COLO668 (cell line): ENCODE data around the gene DNAH7.

Experiments used
- DNase-seq: peaks from one replicate; lab custom pipeline; 2025; ENCODE audit not compliant: unreplicated experiment; lab: John Stamatoyannopoulos, UW

DNAH7 gene

DNA sequence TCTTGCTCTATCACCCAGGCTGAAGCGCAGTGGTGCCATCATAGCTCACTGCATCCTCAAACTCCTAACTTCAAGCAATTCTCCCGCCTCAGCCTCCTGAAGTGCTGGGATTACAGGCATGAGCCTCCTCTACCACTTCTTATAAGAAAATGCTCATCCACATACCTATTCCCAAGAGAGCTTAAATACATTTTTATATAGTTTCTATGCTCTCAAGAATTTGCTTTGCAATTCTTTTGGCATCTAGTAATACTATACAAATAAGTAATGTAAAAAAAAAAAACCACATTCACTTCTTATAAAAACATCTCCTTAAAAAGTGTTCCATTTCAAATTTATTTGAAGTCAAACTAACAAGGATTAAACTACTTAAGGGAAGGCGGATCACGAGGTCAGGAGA lies 197.3 kb downstream of the DNAH7 start:
- DNase-seq, result no peak

DNA sequence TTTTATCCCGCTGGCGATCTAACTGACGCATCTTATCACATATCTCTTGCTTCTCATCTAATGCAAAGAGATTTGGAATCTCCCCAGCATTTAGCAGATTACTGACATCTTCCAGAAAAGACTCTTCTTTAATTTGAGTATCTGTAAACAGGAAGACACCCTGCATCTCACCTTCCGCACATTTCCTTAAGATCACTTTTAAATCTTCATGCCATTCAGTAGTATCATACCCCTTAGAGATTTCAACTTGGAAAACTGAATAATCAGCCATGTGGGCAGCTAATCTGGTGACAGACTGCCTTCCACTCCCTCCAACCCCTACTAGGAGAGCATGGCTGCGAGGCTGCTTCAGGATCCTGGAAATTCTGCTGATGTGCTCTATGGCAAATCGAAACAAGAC lies 204.3 kb downstream of the DNAH7 start:
- DNase-seq, result no peak

DNA sequence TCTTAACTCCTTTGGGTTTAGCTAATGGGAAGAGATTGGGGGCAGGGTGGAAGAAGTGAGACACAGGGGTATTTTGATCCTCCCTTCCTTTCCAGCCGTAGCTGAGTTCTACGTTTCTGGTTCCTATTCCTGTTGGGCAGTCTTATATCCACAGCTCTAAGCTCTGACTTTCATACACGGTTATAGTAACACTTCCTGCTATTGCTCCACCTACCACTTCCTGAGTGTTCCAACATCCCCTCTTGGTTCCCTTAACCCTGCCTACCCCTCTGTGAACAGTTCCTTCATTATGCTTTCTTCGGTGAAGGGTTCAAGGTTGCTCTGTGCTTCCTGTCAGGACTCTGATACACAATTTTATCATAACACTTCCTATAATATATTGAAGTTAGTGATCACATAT lies 205.1 kb downstream of the DNAH7 start:
- no peak for DNase-seq

DNA sequence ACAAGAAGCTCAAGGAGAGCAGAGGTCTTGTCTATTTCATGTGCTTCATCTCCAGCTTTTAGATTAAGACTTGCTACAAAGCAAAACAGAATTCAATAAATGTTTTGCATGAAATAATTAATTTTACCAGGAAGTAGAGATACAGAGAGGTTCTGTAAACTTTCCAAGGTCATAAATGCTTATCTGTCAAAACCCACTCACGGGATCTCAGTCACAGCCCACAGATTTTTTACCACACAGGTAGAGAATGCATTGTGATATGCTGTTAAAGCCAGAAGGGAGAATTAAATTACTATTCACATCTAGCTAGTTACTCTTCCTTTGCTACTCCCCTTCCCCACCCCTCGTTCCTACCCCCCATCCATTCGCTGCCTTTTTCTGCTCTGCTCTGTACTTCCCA lies 205.5 kb downstream of the DNAH7 start:
- no peak for DNase-seq

DNA sequence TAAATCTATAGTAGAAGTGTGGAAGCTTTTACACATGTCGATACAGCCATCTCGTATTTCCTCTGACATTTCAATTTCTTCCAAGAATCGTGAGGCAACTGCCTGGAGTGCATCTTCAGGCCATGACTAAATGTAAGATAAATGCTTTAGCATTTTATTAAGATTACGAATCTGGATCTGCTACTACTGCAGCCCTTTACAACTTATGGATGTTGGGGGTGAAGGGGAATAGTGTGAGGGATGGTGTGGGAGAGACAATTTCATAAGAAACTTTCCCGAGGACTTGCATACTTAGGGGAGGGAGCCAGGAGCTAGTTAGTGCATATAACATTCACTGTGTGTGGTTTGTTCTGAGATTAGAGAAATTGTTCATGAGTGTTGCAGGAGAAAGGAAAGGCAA lies 206.8 kb downstream of the DNAH7 start:
- DNase-seq, result no peak

DNA sequence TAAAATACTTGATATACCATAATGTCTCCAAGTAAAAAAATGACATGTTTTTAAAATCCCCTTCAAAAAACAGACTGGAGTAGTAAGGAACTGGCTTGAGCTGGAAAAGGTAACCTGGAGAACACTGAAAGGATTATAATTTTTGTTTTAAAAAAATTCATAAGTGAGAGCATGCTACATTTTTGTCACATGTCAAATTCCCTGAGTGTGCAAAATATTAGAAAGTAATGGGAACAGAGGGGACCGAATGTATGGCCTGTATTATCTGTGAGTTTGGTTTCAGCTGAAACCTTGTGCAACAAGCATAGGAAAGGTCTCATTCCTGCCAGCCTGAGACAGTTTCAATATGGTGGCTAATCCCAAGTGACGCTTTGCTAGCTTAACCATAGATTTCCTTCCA lies 209.1 kb downstream of the DNAH7 start:
- DNase-seq, result no peak

DNA sequence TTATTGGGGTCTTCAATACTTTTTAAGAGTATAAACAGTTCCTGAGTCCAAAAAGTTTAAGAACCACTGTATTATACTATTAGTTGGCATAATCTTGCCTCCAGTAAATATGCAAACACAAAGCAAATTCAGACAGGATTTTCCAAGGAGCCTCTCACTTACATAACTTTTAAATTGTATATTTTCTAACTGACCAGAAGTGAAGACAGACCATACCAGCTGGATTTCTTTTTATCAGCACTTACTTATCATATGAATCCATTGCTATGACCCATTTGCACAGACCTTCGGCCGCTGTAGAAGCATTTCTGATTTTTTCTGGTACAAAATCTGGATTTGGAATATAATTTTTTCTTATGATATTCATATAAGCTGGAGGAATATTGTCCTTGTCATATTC lies 211.5 kb downstream of the DNAH7 start:
- DNase-seq, result no peak

DNA sequence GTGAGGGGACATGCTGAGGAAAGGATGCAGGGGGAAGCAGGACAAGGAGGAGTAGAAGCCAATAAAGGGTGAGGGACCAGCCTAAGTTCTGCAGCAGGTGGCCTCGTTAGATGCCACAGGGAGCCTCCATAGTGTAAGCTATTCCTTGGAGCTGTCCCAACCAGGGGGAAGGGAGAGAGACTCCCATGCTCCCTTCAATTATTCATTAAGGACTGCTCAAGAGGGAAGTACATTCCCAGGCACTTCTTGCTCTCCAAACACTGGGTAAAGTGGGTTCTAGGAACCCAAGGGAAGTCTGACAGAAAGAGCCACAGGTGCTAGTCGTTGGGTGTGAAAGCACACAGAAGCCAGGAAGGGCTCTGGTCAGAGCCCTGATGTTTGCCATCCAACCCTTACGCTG lies 217.9 kb downstream of the DNAH7 start:
- DNase-seq, result no peak

DNA sequence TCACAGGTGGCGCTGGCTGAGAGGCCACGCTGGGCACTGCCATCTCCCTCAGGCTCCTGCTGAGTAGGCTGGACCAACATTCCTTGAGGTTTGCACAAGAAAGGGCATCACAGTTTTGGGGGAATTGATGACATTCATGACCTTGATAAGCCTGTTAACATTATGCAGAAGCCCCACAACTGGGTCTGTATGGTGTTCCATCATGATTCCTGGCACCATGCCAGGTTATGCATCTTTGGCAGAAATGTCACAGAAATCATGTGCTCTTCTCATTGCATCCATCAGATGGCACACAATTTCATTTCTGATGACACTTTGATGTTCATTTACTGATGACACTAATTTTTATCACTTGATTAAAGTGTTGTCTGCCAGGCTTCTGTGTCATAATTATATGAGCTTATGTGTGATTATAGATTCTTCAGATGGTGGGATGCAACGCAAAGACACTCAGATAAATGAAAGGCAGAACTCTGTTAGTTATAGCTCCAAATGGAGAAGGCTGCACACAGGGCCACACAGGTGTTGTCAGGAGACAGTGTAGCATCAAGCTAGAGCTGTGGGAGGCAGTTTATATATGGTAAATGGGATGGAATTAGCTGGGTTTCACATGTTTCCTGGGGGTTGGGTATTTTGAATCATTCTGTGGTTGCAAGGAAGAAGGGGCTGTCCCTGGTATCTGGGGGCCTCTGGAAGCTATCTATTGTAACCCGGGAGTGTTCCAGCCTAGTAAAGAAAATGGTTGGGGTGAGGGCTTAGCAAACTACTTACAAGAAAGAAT lies 220.3 kb downstream of the DNAH7 start:
- DNase-seq, result no peak

DNA sequence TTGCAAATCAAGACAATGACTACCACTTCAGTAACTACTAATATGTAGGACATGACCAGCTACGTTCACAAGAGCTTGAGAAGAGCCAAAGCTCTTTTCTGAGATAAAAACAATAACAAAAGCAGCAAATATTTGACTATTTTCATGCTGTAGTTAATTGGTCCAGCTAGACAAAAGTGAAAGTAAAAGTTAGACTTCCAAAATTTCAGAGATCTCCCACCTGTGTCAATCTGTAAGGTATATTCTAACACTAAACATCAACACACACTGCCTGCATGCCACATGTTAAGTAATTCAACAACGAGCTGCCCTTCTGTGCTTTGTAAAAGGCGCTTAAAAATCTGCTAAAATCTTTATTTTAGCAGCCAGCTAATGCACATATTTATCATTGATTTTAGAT lies 225.7 kb downstream of the DNAH7 start:
- no peak for DNase-seq

DNA sequence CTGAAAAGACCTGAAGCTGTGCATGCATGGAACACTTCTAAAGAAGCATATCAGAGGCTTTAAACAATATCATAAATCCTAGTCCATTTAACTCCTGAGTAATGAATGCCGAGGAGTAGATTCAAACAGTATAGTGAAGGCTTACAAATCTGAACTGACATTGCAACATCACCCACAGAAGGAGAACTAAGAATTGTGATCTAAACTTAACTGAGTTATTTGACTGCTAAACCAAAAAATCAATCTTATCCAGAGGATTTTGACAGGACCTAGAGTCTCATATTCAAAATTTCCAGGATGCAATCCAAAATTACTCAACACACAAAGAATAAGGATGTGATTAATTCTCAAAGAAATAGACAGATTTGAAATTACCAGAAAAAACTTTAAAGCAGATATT lies 230.6 kb downstream of the DNAH7 start:
- DNase-seq, result no peak

DNA sequence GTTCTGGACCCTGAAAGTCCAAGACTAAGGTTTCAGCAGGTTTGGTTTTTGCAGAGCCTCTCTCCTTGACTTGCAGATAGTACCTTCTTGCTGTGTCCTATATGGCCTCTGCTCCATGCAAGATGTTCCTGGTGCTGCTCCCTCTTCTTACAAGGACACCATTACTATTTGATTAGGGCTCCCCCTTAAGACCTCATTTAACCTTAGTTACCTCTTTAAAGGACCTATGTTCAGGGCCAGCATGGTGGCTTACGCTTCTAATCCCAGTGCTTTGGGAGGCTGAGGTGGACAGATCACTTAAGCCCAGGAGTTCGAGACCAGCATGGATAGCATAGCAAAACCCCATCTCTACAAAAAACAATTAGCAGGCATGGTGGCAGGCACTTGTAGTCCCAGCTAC lies 232.6 kb downstream of the DNAH7 start:
- no peak for DNase-seq

DNA sequence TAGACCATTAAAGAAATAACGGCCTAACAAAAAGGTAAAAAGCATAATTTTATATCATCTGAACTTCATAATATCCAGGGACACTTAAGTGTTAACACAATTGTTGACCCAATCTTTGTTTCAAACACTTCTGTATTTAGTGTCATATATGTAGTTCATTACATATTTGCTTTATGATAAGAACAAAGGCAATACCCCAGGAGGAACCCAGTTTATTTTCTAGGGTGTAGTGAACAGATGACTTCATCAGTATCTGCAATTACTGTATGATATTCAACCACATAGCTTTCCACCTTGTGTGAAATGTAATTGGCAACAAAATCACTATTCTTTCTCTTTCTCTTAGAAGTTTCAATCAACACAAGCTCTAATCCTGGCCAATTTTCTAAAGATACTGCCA lies 233.8 kb downstream of the DNAH7 start:
- no peak for DNase-seq

DNA sequence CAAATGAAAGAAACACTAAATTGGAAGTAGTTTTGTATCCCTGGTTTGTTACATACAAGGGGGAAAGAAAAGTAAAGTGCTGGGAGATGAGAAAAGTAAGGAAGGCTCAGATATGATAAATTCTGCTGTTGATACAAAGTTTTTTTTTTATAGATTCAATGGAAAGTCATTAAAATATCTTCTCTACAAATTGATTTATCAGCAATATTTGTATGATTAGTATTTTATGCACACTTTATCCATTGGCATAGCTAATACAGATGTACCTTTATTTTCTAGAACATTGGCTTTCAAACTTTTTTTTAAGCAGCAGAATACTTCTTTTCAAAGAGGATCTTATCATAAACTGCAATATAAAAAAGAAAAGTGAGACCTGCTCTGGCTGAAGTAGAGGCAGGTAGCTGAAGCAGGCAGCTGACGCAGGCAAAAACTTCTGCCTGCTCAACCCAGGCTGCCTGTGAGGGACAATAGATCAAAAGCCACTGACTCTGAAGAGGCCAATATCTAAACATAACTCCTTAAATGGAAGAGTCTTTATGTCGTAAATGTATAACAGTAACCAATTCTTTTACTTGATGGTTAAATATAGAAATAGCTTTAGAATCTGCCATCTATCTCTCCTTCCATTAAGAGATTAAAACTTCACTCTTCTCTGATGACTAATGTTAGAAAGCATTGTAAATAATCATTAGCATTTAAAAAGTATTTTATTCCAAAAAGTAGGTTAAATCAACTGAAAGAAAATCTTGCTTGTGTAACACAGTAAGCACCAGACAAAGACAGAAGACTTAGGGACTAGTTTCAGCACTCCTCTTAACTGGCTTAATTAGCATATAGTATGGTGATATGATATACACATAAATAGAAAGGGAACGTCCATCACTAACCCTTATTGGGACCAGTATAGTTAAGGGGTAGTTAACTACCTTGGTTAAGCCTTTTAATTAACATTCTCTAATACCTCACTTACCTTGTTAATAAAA lies 237.4 kb downstream of the DNAH7 start:
- no peak for DNase-seq

DNA sequence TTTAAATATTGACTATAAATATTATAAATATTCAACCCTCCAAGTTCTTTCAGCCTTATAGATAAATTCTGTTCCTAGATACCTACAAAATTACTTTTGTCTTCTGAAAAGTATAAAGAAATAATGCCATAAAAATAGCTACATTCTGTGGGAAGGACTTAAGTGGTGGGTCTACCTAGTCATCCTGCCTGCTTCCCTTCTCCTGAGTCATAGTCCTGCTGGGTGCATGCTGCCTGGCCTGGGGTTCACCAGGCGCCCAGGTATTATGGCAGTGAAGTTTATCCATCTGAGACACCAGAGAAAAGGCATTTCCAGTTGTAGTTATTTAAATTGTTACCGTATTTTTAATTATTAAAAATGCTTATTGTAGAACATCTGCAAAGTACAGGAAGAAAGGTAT lies 244.2 kb downstream of the DNAH7 start:
- DNase-seq, result no peak

DNA sequence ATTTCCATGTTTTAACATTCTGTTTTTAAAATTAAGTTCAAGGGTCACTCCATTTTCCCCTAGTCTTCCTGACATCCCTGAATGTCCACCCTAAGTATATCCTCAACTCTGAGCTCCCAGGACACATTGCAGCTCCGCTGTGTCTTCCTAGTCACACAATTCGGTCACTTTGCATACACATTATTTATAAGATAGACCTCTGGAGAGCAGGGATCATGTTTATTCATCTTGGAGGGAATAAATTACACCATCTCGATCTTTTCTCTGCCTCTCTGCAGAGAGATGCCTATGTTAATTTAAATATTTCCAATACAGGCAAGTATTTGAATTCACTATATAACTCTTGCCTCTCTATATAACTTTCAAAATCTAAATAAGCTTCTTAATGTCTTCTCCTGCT lies 245.4 kb downstream of the DNAH7 start:
- DNase-seq, result no peak

DNA sequence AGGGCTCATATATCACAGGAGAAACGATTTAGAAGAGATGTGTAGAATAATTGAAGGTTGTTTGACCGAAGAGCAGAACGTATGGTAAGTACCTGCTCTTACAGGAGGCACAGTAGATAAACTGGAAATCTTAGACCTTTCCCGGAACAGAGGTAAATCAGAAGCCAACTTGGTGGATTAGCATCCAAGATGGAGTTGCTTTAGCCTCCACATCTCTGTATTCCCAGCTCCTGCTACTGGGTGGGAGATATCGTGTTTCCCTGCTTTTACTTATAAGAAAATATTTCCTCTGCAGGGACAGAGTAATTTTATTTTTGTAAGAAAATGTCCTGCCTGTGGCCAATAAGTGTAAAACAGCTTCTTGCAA lies 247.1 kb downstream of the DNAH7 start:
- DNase-seq, result no peak

DNA sequence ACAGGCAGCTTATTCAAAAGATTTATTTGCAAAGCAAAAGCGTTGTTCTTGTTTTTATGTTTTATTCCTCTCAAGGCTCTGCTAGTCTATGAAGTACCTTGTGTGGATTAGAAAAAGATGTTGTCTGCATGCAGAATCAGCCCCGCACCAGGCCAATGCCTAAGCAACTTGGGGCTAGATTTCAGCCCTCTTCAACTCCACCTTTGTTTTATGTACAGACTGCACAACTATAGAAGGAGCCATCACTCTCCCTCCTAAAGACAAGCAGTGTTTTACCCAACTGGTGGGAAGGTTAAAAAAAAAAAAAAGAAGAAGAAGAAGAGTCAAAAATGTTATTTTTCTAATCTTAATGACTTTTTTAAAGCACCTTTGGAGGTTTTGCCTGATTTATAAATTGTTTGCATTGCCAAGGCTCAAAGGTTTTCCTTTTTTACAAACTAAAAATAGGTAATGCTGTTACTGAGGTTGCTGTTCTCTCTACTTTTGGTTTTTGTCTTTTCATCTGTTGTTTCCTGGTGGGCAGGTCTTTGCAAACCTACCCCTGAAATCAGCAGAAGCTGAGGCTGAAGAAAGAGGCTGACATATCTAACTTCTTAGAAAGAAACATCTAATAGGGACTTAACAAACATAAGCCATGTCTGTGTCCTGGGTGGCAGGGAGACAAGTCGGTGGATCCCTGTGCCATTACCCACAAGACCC lies 247.6 kb downstream of the DNAH7 start:
- no peak for DNase-seq

DNA sequence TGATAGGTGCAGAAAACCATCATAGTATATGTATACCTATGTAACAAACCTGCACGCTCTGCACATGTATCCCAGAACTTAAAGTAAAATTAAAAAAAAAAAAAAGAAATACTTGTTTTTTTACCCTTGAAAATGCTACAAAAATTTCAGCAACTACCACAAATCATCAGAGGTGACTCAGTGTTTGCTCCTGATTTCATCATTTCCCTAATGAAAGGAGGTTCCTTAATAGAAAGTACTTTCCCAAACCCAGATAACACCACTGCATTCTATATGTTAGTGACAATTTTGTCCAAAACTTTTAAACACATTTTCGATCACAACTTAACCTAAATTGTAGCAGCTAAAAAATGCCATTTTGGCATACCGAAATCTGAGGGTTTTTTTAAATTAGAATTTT lies 248.3 kb downstream of the DNAH7 start:
- DNase-seq, result no peak

DNA sequence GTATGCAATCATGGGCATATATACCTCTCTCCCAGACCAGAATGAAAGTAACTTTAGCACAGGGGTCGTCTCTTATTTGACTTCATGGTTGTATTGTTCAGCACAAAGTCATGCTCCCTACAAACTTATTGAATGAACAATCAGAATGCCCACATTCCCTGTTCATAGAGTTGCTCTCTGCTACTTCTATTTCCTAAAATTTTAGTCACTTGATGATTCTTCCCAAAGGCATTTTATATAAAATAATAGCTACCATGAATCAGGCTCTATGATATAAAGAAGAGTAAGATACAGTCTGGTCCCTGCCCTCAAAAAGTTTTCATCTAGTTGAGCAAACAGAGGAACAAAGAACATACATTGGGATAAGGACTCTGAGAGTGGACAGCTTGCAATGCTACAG lies 249.4 kb downstream of the DNAH7 start:
- DNase-seq, result no peak

DNA sequence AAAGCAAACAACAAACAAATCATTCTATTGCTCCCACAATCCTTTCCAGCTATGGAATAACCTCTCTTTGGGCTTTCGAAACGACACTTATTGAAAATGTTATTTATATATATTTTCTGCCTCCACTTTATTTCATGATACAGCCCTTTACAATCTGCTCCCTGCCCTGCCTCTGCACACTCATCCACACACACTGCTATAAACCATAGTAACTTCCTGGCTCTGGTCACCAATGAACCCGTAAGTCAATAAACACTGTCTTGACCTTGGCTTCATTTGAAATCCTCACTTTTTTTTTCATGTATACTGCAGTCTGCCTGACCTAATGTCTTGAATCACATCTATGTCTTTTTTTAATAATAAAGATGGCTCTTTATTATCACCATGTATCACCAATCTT lies 250.1 kb downstream of the DNAH7 start:
- no peak for DNase-seq

DNA sequence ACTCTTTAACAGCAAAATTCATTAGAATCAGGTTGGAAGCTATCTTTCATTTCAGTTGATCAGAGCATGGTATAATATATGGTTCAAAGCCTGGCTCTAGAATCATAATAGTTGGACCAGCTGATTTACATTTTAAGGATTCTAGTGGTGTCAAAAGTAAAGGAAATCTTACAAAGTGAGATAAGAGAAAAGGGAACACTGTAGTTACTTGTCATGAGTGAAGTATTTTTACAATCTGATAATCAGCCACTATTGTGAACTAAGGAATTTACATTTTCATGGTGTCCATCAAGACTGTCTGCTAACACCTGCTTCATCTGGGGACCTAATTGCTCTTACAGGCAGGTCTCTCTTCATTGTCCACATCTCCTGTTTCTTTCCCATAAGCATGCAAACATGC lies 250.5 kb downstream of the DNAH7 start:
- no peak for DNase-seq
